OCI-LY7 (cell line): Measurements from ENCODE around the gene CCDC148. TPM values are rescaled to one million over a fixed set of nuclear protein-coding genes. Genes with fewer than 3 reads are reported as not detected.
"Not testable (repeated sequence)": the region's sequence is repeated elsewhere in the genome, so short reads cannot be mapped to it uniquely, and the experiment has no call there.

Experiments
- BruUV-seq: library from RNA; stranded (reverse); fragments of 400-500 nt; replicated peaks from 2 replicates; lab custom pipeline; 2021; lab: Mats Ljungman, UMichigan
- CTCF ChIA-PET: fragments of 300-600 bp; sonication (Branson Sonifier 250); formaldehyde crosslinking; loops from one replicate; lab custom pipeline; 2022; ENCODE audit warnings: antibody characterized with exemption; ENCODE audit not compliant: unreplicated experiment; lab: Charles Lee
- POLR2A ChIA-PET: fragments of 300-600 bp; sonication (Branson Sonifier 250); formaldehyde crosslinking; loops from one replicate; lab custom pipeline; 2022; ENCODE audit warnings: antibody characterized with exemption; lab: Charles Lee
- DNase-seq: peaks from one replicate; pipeline ENCODE4 v3.0.0-alpha.2; 2015; ENCODE audit warnings: low spot score
- H2AFZ ChIP-seq: fragments of 200-600 bp; sonication (generic), shearing (Covaris generic); 2 replicates; pipeline ENCODE4 v1.6.1; 2014; ENCODE audit warnings: mild to moderate bottlenecking, antibody characterized with exemption, low read length, moderate library complexity
- H3K27ac ChIP-seq: fragments of 200-600 bp; sonication (generic); 2 replicates; pipeline ENCODE4 v1.5.1; 2014; ENCODE audit warnings: mixed run types, low read depth, mild to moderate bottlenecking, moderate library complexity, low read length, inconsistent platforms; ENCODE audit not compliant: poor library complexity, severe bottlenecking
- H3K36me3 ChIP-seq: fragments of 200-600 bp; sonication (generic); 2 replicates; pipeline ENCODE4 v1.6.1; 2014; ENCODE audit warnings: mild to moderate bottlenecking, antibody characterized with exemption, low read length, moderate library complexity, mixed read lengths; ENCODE audit not compliant: insufficient read depth
- H3K4me1 ChIP-seq: fragments of 200-600 bp; sonication (generic); 2 replicates; pipeline ENCODE4 v1.5.1; 2014; ENCODE audit warnings: mild to moderate bottlenecking, low read length; ENCODE audit not compliant: insufficient read depth, poor library complexity, severe bottlenecking
- H3K4me2 ChIP-seq: fragments of 200-600 bp; sonication (generic); 2 replicates; pipeline ENCODE4 v1.6.1; 2014; ENCODE audit warnings: mild to moderate bottlenecking, low read length
- H3K4me3 ChIP-seq: fragments of 200-600 bp; sonication (generic); 2 replicates; pipeline ENCODE4 v1.5.1; 2014; ENCODE audit warnings: mild to moderate bottlenecking, low read depth, low read length; ENCODE audit not compliant: poor library complexity, severe bottlenecking
- H3K79me2 ChIP-seq: fragments of 200-600 bp; sonication (generic); 2 replicates; pipeline ENCODE4 v1.6.1; 2016; ENCODE audit warnings: low read depth, mild to moderate bottlenecking, low read length, moderate library complexity, mixed read lengths; ENCODE audit not compliant: insufficient read depth
- H3K9me2 ChIP-seq: fragments of 200-600 bp; sonication (generic); 2 replicates; pipeline ENCODE4 v1.6.1; 2016; ENCODE audit warnings: mild to moderate bottlenecking, low read length, mixed read lengths; ENCODE audit not compliant: insufficient read depth
- H3K9me3 ChIP-seq: fragments of 200-600 bp; sonication (generic); 2 replicates; pipeline ENCODE4 v1.6.1; 2014; ENCODE audit warnings: mild to moderate bottlenecking, mixed run types, low read length, mixed read lengths
- H4K20me1 ChIP-seq: fragments of 200-600 bp; sonication (generic); 2 replicates; pipeline ENCODE4 v1.6.1; 2014; ENCODE audit warnings: mild to moderate bottlenecking, antibody characterized with exemption, low read length, moderate library complexity, mixed read lengths; ENCODE audit not compliant: insufficient read depth
- CTCF ChIP-seq: fragments of 200-600 bp; sonication (generic); conservative IDR thresholded peaks from 2 replicates; pipeline ENCODE4 v1.5.1; 2014; ENCODE audit warnings: mild to moderate bottlenecking, antibody characterized with exemption, low read length, moderate library complexity, mixed read lengths
- EZH2phosphoT487 ChIP-seq: fragments of 200-600 bp; sonication (generic); IDR thresholded peaks from 2 replicates; pipeline ENCODE4 v1.6.1; 2018; ENCODE audit warnings: low read depth, borderline replicate concordance, mild to moderate bottlenecking, mixed run types, antibody characterized with exemption, low read length, moderate library complexity, mixed read lengths
- intact Hi-C: fragments of 100-400 bp; cut with micrococcal nuclease; formaldehyde crosslinking; loops from one replicate; pipeline ENCODE4 v1.10.0; 2022; ENCODE audit not compliant: unreplicated experiment
- total RNA-seq, 2 experiments: library from RNA; depleted of rRNA in 1 of 2; stranded (reverse); fragments of >200 nt in 1 of 2; shearing (Covaris generic) in 1 of 2; gene quantifications; 2 replicates each; pipeline ENCODE4 v1.2.3, GENCODE V29; 2014 to 2022

CCDC148 gene
- total RNA-seq, 2 experiments from 2014 or later: 0.19 to 0.99 TPM

DNA sequence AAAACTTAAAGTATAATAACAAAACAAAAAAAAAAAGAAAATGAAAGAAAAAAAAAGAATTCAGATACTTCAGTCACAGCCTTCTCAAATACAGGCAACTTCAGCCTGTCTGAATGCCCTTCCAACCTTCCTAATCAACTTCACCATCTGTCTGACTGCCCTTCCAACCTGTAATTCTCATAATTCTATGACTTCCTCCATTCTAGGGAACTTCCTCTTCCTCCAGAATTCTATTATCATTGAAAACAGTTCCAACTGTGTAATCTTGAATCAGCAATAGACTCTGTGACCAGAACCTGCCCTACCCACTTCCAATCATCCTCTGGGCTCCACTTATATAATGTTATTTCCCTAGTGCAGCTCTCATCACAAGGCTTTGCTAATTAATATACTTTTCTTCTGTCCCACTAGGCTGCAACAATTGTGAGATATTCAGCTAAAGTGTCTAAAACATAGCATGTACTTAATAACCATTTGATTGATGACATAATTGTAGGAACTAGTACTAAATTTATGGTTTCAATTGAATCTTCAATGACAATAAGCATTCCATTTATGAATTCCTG is 227.5 kb downstream of the CCDC148 start:
- no peak overlapping the region for H3K4me3 ChIP-seq
- intact Hi-C loops: no loop called here
- CTCF ChIA-PET: no interaction called here
- H3K9me3 ChIP-seq: no peaks in the 10 kb centered on the region
- no peaks in the 10 kb centered on the region for H3K36me3 ChIP-seq
- no TSS peak for BruUV-seq
- H4K20me1 ChIP-seq: no peaks in the 10 kb centered on the region
- TF ChIP-seq EZH2phosphoT487: no peak
- TF ChIP-seq CTCF: no peak
- no peak overlapping the region for H2AFZ ChIP-seq
- POLR2A ChIA-PET: interaction anchor here (0.5 kb wide), 1 partner anchor 433 kb away, joined by 3 read pairs; no protein-coding TSS in a partner anchor
- no peak for DNase-seq
- no peak overlapping the region for H3K4me2 ChIP-seq
- H3K79me2 ChIP-seq: no peaks in the 10 kb centered on the region
- no peak overlapping the region for H3K27ac ChIP-seq
- H3K9me2 ChIP-seq: no peaks in the 10 kb centered on the region
- no peaks in the 10 kb centered on the region for H3K4me1 ChIP-seq

GRCh38 chr2:158223066-158223465 is 233.5 kb downstream of the CCDC148 start:
- intact Hi-C loops, DNase-seq, H3K9me2 ChIP-seq, H4K20me1 ChIP-seq, H3K4me3 ChIP-seq, H2AFZ ChIP-seq, H3K4me1 ChIP-seq, H3K27ac ChIP-seq, CTCF ChIA-PET, H3K79me2 ChIP-seq, H3K36me3 ChIP-seq, H3K9me3 ChIP-seq, H3K4me2 ChIP-seq, BruUV-seq: not testable (repeated sequence)
- POLR2A ChIA-PET: interaction anchor here (1.5 kb wide), 1 partner anchor 8 kb away, joined by 4 read pairs; no protein-coding TSS in a partner anchor

DNA sequence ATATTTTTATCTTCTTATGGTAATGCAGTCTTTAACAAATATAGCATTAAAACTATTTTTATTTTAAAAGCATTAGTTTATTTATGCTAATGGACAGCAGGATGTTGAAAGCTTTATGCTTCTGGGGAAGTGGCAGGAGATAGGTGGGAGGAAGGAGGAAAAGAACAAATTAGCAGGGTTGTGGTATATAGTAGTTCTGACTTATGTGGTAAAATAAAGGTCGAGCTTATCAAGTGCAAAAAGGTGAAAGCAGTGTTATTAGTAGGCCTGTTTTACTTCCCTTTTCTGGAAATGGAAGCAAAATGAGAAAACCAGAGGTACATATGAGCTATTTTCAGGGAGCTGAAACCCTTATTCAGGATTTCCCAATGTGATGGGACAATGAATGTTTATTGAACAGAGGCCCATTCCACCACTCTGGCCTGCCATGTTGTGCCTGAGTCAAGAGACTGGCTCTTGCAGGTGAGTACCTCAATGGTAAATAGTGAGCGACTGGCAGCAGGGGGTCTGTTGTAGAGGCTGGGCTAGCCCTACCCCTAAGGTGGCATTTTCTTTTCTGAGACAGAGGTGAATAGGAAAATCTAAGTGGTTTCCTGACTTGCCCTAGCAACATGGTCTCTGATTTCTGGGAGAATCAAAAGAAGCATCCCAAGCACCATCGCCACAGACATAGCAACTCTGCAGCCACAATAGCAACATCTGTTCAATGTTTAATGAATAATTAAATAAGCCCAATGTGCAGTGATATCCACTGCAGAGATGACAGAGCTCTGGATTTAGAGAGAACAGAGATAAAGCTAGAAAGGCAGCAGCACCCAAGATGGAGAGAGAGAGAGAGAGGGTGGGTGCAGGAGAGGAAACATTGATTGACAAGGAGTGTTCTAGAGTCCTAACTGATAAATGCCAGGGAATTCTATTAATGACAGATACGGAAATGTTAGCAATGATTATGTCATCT is 235.2 kb downstream of the CCDC148 start:
- Histone ChIP-seq H3K79me2 (no peaks in the 10 kb centered on the region), H3K4me3 (no peak overlapping the region), H3K9me3 (no peaks in the 10 kb centered on the region), H3K9me2 (no peaks in the 10 kb centered on the region), H3K4me2 (no peak overlapping the region), H3K27ac (no peak overlapping the region), H3K36me3 (no peaks in the 10 kb centered on the region), H2AFZ (no peak overlapping the region), H3K4me1 (no peaks in the 10 kb centered on the region), H4K20me1 (no peaks in the 10 kb centered on the region)
- intact Hi-C loops: no loop called here
- DNase-seq: no peak
- BruUV-seq: no TSS peak
- ChIA-PET POLR2A (interaction anchor here (1.5 kb wide), 1 partner anchor 9 kb away, joined by 4 read pairs; no protein-coding TSS in a partner anchor), CTCF (no interaction called here)
- TF ChIP-seq CTCF: no peak
- TF ChIP-seq EZH2phosphoT487: no peak
